DMS114 treated with DMSO at 0.1 percent for 48 hours (cell line): ENCODE results near the gene INPPL1.

Source experiments
- DNase-seq: peaks from one replicate; lab custom pipeline; 2025; ENCODE audit not compliant: unreplicated experiment; lab: John Stamatoyannopoulos, UW

The INPPL1 gene

GRCh38 chr11:72232260-72233055 lies 7.9 kb downstream of the INPPL1 start:
- no peak for DNase-seq

GRCh38 chr11:72233056-72233772 lies 8.6 kb downstream of the INPPL1 start:
- DNase-seq: no peak

- DNase-seq: no peak
Measured at GRCh38 chr11:72233773-72234513, 9.4 kb downstream of the INPPL1 start.

- DNase-seq: no peak
Measured at GRCh38 chr11:72234514-72234830, 9.9 kb downstream of the INPPL1 start.

- DNase-seq: no peak
Measured at GRCh38 chr11:72234920-72235319, 10.4 kb downstream of the INPPL1 start.

DNA sequence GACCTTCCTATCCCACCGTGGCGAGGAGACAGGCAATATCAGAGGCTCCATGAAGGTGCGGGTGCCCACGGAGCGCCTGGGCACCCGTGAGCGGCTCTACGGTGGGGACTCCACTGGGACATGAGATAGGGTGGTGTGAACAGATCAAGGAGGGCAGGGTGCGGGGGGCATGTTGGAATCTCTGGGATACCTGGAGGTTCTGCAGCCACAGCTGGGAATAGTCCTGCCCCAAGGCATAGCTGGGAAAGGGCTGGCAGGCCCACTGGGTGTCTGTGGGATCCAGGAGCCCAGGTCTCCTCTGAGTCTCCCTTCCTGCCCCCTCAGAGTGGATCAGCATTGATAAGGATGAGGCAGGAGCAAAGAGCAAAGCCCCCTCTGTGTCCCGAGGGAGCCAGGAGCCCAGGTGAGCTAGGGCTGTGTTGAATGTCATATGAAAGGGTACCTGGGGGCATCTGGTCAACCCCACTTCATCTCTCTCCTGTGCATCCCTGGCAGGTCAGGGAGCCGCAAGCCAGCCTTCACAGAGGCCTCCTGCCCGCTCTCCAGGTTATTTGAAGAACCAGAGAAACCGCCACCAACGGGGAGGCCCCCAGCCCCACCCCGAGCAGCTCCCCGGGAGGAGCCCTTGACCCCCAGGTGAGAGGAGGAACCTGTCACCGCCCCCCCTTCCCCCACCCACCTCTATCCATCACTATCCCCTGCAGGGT lies 10.9 kb downstream of the INPPL1 start:
- no peak for DNase-seq

GRCh38 chr11:72236083-72236697 lies 11.6 kb downstream of the INPPL1 start:
- no peak for DNase-seq

DNA sequence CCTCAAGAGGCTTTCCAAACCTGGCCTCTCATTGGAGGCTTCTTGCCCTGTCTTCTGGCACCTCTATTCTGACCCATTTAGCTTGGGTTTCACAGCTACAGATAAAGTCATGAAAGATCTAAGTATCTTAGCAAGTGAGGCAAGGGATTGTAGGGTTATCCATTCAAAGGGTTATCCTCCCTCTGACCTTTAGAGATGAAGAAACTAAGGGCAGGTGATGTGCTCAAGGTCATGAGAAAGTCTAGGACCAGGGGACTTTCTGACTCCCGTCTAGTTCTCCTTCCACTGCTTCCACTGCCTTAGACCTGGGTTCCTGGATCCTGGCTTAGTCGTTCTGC lies 12.2 kb downstream of the INPPL1 start:
- DNase-seq: no peak

DNA sequence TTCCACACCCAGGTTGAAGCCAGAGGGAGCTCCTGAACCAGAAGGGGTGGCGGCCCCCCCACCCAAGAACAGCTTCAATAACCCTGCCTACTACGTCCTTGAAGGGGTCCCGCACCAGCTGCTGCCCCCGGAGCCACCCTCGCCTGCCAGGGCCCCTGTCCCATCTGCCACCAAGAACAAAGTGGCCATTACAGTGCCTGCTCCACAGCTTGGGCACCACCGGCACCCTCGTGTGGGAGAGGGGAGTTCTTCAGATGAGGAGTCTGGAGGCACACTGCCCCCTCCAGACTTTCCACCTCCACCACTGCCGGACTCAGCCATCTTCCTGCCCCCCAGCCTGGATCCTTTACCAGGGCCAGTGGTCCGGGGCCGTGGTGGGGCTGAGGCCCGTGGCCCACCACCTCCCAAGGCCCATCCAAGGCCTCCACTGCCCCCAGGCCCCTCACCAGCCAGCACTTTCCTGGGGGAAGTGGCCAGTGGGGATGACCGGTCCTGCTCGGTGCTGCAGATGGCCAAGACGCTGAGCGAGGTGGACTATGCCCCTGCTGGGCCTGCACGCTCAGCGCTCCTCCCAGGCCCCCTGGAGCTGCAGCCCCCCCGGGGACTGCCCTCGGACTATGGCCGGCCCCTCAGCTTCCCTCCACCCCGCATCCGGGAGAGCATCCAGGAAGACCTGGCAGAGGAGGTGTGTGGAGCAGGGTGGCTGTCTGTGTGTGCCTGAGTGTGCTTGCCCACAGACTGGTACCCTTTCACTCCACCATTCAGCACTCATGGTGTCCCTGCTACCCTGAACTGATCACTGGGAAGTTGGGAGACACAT lies 12.8 kb downstream of the INPPL1 start:
- no peak for DNase-seq

- DNase-seq: no peak
Measured at GRCh38 chr11:72238040-72238450, 13.5 kb downstream of the INPPL1 start.

DNA sequence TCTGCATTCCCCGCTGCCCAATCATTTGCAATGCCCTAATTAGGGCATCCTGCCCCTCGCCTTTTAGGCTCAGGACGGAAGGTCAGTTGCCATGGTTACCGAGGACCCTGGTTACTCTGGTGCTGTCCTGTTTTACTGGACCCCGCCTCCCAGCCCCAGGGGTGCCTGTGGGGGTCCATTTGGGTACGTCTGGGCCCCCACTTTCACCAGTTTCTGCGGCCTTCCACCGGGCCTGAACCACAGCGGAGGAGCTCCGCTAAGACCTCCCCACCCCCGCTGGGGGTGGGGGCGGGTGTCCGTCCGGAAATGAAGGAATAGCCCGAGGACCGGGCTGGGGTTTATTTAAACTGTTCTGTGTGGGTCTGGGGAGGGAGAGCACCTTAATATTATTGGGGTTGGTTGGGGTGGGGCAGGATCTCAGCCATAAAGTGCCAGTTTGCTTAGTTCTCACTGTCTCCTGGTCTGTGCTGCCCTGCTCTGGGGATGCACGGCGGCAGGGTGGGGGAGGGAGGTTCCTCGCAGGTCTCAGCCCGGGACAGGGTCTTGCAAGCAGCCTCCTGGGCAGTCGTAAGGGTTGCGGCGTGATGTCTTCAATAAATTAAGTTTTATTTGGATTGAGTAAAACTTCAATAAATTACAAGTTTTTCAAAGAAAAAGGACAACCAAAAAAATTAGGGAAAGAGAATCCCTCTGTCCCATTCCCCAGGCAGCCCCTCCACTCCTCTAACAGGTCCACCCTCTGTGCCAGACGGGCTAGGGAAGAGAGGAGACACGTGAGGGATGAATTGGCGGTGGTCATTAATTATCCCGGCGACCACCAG lies 14.1 kb downstream of the INPPL1 start:
- DNase-seq: no peak

DNA sequence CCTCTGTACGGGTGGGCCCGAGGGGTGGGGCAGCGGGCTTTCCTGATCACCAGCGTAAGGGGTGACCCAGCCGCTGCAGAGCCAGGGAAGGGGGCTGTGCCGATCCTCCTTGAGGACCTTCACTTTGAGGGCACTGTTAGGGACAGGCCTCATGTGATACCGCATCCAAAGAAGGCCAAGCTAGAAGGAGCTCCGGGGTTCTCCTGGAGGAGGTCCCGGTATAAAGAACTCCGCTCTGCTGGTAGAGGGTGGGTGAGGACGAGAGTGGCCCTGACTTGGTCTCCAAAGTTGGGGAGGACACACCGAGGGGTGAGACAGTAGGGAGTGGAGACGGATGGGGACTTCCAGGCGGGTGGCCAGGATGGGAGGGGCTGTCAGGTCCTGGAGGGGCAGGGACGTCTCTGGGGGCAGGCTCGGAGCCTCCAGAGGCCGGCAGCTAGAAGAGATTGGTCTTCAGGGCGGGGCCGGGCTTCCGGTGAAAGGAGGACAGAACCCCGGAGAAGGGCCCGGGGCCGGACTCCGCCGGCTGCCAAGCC lies 14.8 kb downstream of the INPPL1 start:
- no peak for DNase-seq

GRCh38 chr11:72239849-72240460 lies 15.4 kb downstream of the INPPL1 start:
- DNase-seq: no peak

GRCh38 chr11:72240461-72241290 lies 16.1 kb downstream of the INPPL1 start:
- DNase-seq: no peak

GRCh38 chr11:72241291-72241781 lies 16.8 kb downstream of the INPPL1 start:
- DNase-seq: no peak

DNA sequence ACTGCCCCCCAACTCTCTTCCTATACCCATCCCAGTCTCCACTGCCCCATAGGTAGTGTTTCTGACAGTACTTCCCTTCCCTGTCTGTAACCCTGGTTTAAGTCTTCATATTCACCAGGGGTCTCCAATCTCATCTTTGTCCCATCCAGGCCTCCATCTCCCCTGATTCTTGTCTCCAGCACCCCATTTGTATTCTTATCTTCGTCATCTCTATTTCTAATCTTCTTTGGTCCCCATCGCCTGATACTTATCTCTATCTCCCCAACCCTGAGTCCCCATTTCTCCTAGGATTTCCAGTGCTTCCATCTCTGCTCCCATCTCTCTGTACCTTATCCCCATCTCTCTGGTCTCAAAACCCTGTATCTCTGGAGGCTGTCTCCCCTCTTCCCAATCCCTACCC lies 17.6 kb downstream of the INPPL1 start:
- DNase-seq: no peak

- no peak for DNase-seq
Measured at GRCh38 chr11:72243173-72244059, 18.8 kb downstream of the INPPL1 start.
